ENCODE data around the gene C11orf71.

The C11orf71 gene

DNA sequence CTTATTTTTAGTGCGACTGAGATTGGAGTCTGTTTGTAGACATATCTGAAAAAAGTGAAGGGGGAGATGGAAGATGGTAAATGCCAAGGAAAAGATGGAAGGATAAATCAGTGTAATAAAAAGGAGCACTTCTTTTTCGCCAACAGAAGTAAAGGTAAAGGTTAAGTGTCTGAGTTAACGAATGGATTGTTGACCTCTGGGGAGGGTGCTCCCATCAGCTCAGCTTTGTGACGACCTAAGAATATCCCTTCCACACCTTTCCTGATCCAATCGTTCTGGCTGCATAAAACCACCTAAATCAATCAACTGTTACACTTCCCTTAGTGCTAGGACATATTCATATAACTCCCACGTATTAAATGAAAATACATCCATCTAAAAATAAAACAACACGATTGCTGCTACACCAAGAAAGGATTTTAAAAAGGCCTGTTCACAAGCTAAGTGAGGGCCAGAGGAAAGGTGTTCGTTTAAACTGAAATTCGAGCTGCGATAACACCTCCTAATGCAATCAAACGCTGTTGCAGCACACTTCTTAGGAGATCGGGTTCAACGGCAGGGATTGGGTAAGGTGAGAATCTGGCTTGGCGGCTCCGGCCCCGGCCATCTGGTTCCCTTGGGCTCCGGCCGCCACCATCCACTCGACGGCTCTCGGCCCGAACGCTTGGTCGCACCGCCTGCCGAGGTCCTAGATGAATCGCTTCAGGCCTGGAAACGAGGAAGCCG is 658 bp downstream of the C11orf71 start:
- Histone ChIP-seq H3K9me2 (ENCODE audit: low read depth, low read length) (no peaks in the 10 kb centered on the region), H3K27ac (ENCODE audit: low read depth, low read length, poor library complexity, severe bottlenecking) (peak overlapping the region; percentile 64), H3F3A (ENCODE audit: insufficient read depth, low read length) (no peaks in the 10 kb centered on the region), H3K4me1 (ENCODE audit: insufficient read depth, low read length, severe bottlenecking) (peaks cover 21% of the 10 kb centered on the region), H4K20me1 (ENCODE audit: insufficient read depth, low read length) (no peaks in the 10 kb centered on the region), H3K9me3 (ENCODE audit: low read length) (no peaks in the 10 kb centered on the region), H3K9ac (ENCODE audit: low read length) (peak overlapping the region; percentile 99), H3K4me2 (ENCODE audit: low read length) (peak overlapping the region; percentile 81), H3K36me3 (ENCODE audit: insufficient read depth, low read length) (peaks cover 16% of the 10 kb centered on the region), H2AFZ (ENCODE audit: low read length) (no peak overlapping the region), H3K4me3 (ENCODE audit: low read depth, low read length, poor library complexity, severe bottlenecking) (peak overlapping the region; percentile 93), H3K79me2 (ENCODE audit: insufficient read depth, low read length) (peaks cover 35% of the 10 kb centered on the region), H3K27me3 (ENCODE audit: insufficient read depth, low read length) (no peaks in the 10 kb centered on the region)
- no peak for TF ChIP-seq EZH2 (IDR thresholded peaks at IDR 0.05; ENCODE audit: borderline replicate concordance, low read length)
- TF ChIP-seq, protein P1, sequence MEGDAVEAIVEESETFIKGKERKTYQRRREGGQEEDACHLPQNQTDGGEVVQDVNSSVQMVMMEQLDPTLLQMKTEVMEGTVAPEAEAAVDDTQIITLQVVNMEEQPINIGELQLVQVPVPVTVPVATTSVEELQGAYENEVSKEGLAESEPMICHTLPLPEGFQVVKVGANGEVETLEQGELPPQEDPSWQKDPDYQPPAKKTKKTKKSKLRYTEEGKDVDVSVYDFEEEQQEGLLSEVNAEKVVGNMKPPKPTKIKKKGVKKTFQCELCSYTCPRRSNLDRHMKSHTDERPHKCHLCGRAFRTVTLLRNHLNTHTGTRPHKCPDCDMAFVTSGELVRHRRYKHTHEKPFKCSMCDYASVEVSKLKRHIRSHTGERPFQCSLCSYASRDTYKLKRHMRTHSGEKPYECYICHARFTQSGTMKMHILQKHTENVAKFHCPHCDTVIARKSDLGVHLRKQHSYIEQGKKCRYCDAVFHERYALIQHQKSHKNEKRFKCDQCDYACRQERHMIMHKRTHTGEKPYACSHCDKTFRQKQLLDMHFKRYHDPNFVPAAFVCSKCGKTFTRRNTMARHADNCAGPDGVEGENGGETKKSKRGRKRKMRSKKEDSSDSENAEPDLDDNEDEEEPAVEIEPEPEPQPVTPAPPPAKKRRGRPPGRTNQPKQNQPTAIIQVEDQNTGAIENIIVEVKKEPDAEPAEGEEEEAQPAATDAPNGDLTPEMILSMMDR (IDR thresholded peaks at IDR 0.05; ENCODE audit: low read length), result no peak

DNA sequence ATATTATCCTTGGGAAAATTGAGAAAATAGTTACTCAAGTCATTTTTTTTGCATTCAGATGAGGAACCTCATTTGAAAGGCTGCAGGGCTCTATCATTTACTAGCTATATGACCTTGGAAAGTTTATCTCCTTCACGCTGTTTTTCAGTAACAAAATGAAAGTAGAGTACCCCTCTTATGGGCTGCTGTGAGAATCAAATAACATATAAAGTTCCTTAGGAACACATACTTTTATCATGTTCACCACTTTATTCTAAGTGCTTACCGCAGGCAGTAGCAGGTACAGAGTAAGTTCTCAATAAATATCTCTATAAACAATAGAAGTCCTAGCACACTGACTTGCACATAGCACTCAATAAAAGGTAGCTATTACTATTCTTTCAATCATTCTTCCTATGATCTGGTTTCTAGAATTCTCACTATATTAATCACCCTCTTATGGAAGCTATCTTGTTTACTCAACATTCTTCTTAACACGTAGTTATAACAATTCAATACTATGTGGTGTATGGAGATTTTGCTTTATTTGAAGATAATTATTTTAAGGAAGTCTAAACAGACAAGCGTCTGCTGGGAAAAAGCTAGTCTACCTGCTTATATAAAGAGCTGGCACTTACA is 1.9 kb downstream of the C11orf71 start:
- Histone ChIP-seq H4K20me1 (ENCODE audit: insufficient read depth, low read length) (no peaks in the 10 kb centered on the region), H3K27ac (ENCODE audit: low read depth, low read length, poor library complexity, severe bottlenecking) (no peak overlapping the region), H3K9ac (ENCODE audit: low read length) (no peak overlapping the region), H2AFZ (ENCODE audit: low read length) (no peak overlapping the region), H3K9me2 (ENCODE audit: low read depth, low read length) (no peaks in the 10 kb centered on the region), H3K4me3 (ENCODE audit: low read depth, low read length, poor library complexity, severe bottlenecking) (no peak overlapping the region), H3K36me3 (ENCODE audit: insufficient read depth, low read length) (peaks cover 9% of the 10 kb centered on the region), H3K4me2 (ENCODE audit: low read length) (0 out of 2 replicates have a peak overlapping the region, but pooled peaks have one; percentile 81), H3K79me2 (ENCODE audit: insufficient read depth, low read length) (peaks cover 27% of the 10 kb centered on the region), H3K4me1 (ENCODE audit: insufficient read depth, low read length, severe bottlenecking) (peaks cover 21% of the 10 kb centered on the region), H3K9me3 (ENCODE audit: low read length) (no peaks in the 10 kb centered on the region), H3F3A (ENCODE audit: insufficient read depth, low read length) (no peaks in the 10 kb centered on the region), H3K27me3 (ENCODE audit: insufficient read depth, low read length) (no peaks in the 10 kb centered on the region)
- TF ChIP-seq EZH2 (IDR thresholded peaks at IDR 0.05; ENCODE audit: borderline replicate concordance, low read length), result no peak
- TF ChIP-seq, protein P1 (IDR thresholded peaks at IDR 0.05; ENCODE audit: low read length), result no peak

DNA sequence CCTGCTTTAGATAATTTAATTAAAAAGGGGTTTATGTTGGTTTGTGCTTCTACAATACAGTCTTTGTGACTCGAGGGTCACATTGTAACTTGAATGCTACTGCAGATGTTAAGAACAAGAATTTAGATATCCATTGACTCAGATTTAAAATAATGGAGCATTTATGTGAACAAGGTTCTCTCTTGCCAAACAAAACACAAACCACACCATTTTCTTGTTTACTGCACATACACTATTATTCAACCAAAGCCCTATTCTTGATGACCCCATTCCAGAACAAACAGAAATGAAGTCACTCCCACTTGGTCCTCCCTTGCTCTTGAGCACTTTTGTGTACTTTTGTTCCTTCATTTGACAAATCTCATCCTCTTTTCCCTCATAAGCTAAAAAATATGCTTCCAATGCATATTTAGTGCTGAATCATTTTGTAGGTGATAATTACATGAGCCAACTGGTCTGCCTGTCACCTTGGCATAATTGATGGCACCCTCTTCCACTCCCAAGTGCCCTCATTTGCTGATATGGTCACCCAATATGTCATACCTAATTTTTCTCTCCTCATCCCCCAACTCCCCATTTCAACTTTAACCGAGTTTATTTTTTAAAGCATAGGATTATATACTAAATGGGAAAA is 2.8 kb downstream of the C11orf71 start:
- Histone ChIP-seq H3K79me2 (ENCODE audit: insufficient read depth, low read length) (peaks cover 18% of the 10 kb centered on the region), H3K27me3 (ENCODE audit: insufficient read depth, low read length) (no peaks in the 10 kb centered on the region), H3K36me3 (ENCODE audit: insufficient read depth, low read length) (no peaks in the 10 kb centered on the region; the same call in 1 of the 2 replicates), H4K20me1 (ENCODE audit: insufficient read depth, low read length) (no peaks in the 10 kb centered on the region), H3F3A (ENCODE audit: insufficient read depth, low read length) (no peaks in the 10 kb centered on the region), H2AFZ (ENCODE audit: low read length) (no peak overlapping the region), H3K9me3 (ENCODE audit: low read length) (no peaks in the 10 kb centered on the region), H3K4me3 (ENCODE audit: low read depth, low read length, poor library complexity, severe bottlenecking) (no peak overlapping the region), H3K4me1 (ENCODE audit: insufficient read depth, low read length, severe bottlenecking) (peaks cover 21% of the 10 kb centered on the region), H3K27ac (ENCODE audit: low read depth, low read length, poor library complexity, severe bottlenecking) (no peak overlapping the region), H3K9ac (ENCODE audit: low read length) (no peak overlapping the region), H3K4me2 (ENCODE audit: low read length) (no peak overlapping the region), H3K9me2 (ENCODE audit: low read depth, low read length) (no peaks in the 10 kb centered on the region)
- no peak for TF ChIP-seq EZH2 (IDR thresholded peaks at IDR 0.05; ENCODE audit: borderline replicate concordance, low read length)
- TF ChIP-seq, protein P1 (IDR thresholded peaks at IDR 0.05; ENCODE audit: low read length), result no peak

All from OCI-LY1 (cell line).